Measurements from ENCODE around the gene KRTAP10-8.

The KRTAP10-8 gene

DNA sequence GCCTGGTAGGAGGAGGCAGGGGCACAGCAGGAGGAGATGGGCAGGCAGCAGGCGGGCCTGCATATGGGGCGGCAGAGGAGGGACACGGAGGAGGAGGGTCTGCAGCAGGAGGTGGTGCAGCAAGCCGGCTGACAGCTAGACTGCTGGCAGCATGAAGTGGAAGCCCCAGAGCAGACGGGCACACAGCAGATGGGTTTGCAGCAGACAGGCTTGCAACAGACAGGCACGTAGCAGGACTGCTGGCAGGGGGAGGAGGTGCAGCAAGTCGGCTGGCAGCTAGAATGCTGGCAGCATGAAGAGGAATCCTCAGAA is 32.1 kb upstream of the KRTAP10-8 start:
- DNase-seq: peak; percentile 17

DNA sequence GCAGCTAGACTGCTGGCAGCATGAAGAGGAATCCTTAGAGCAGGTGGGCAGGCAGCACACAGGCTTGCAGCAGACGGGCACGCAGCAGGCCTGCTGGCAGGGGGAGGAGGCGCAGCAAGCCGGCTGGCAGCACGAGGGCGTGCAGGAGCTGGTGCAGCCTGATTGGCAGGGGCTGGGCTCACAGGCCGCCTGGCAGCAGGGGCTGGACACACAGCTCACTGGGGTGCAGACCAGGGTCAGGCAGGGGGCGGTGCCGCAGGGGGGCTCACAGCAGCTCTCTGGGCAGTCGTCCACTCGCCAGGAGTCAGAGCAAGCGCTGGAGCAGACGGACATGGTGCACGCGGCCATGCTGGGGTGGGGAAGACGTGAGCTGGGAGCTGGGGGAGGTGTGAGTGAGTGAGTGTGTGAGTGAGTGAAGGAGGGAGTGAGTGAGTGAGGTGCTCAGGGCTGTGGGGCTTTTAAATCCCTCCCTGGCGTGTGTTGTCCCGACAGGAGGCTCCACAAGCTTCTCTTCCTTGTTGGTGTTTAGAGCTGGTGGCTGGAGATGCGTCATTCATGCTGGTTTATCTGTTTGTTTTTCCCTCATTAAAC is 31.6 kb upstream of the KRTAP10-8 start, which contains the start of gene KRTAP10-5:
Gene KRTAP10-5, minus strand, starts transcription at position 374 of the 591 bp plus-strand sequence. Its CDS starts 26 bp downstream, at position 348.
- peak; percentile 14 for DNase-seq

DNA sequence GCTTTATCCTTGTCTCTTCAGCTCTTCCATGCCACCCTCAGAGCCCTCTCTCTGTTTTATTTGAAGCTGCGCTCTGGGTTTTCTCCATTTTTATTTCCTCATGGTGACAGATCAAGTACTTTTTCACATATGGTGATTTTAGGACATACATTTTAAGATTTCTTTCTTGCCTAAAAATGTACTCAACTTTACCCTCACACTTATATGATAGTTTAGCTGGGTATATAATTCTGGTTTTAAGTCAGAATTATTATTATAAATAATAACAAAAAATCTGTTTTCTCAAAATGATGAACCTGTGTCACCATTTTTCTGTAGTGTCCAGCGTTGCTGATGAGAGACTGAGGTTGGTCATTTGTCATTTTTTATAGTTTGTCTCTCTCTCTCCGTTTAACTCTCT is 30.7 kb upstream of the KRTAP10-8 start:
- DNase-seq: no peak

DNA sequence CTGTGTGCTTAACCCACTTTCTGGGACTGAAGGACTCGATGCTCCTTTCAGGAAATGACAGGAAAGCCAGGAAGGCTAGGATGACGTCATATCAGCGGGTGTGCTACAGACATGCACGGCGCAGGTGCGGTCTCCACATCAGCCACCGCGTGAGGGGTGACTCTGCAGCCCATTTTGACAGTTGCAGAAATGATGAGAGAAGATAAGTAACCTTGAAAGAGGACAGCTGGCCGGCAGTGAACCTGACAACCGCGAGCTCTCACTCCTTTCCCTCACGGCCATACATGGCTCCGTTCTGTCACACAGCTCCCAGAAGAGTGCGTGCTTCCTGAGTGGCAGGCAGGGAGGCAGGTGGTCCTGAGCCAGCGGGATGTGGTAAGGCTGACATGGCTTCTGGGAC is 29.8 kb upstream of the KRTAP10-8 start:
- no peak for DNase-seq

DNA sequence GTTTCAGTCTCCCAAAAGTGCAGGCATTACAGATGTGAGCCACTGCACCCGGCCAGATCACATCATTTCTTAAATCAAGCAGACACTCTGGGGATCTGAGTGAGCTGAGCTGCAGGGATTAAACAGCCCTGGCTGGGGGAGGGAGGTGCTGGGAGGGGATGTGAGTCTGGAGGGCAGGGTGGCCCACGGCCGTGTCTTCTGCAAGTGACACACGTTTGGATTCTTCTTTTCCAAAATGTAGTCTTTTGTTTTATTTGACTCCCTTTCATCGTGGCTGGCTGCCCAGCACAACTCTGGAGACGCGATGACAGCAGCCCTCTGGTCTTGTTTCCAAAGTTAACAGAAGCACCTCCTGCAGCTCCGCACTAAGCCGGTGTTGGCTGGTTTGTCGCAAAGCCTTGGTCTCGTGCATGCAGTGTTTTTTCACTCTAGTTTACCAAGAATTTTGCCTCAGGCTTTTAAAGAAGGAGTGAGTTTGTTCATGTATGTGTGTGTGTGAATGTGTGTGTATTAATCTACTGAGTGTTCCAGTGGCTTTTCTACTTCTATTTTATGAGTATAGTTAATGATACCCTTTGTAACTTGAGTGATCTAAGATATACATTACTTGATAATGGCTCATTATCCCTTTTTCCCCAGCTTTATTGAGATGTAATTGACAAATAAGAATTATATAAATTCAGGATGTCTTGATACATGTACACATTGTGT is 28.6 kb upstream of the KRTAP10-8 start:
- peak; percentile 18 for DNase-seq

DNA sequence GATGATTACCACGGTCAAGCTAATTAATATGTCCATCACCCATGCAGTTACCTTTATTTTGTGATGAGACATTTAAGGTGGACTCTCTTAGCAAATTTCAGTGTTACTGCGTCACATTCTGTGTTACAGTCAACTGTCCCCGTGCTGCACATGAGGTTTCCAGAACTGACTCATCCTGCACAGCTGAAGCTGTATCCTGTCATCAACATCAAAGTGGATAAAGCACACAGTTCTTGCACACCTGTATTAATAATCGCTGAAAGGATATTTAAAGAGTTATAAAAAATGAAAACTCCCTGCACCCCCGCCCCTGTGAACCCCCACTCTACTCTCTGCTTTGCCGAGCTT is 28.1 kb upstream of the KRTAP10-8 start:
- no peak for DNase-seq

DNA sequence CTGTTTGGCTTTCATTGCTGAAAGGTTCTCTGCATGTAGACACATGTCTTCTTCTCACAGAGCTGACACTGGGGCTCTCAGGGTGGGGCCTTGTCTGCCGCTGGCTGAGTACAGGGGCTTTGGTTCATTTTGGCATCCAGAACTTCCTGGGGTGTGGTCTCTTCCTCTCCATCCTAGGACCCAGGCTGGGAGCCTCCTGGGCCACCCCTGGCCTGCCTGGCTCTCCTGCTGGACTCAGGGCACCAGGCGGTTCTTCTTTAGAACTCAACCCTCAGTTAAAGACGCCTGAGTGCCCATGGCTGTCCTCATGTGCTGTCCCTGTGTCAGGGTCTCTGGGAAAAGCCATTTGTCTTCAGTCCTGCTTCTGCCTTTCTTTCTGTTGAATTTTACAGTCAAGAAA is 26.0 kb upstream of the KRTAP10-8 start:
- DNase-seq: no peak

DNA sequence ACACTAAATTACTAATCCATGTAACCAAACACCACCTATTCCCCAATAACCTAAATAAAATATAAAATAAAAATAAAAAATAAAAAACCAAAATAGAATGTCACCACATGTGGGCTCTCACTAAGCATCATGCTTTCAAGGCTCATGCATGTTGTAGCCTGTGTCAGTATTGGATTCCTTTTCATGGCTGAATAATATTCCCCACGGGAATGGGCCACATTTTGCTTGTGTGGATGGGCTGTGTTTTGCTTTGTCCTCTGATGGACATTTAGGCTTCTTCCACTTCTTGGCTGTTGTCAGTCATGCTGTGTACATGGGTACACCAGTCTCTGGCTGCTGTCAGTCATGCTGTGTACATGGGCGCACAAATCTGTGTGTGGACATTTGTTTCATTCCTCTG is 22.8 kb upstream of the KRTAP10-8 start:
- DNase-seq: no peak

DNA sequence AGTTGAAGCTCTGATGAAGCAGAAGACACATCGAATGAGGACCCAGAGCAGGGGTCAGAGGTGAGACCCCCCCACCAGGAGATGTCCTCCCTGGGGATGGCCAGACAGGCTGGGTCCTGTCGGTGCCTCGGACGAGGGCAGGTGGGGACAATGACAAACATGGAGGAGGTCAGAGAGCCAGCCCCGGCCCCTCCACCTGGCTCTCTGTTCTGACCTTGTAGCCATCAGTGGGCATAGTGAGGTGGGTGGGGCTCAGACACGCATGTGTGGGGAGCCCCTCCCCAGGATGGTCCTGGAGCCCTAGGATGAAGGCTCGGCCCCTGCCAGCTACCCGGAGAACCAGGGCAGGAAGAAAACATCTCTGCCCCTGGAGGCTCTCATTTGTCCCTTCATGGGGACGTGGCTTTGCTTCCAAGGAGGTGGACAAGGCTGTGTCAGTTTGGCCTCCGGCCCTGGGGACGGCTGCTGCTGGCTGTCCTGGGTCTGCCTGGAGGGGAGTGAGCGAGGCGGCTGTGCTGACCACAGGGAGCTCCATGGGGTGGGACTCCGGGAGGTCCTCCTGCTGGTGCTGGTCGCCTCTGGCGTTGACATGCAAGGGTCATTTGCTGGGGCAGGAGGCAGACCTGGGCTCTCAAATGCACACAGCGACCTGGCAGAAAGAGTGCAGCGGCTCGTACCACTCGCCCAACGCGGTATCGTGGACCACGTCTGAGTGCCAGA is 22.1 kb upstream of the KRTAP10-8 start:
- peak; percentile 4 for DNase-seq

DNA sequence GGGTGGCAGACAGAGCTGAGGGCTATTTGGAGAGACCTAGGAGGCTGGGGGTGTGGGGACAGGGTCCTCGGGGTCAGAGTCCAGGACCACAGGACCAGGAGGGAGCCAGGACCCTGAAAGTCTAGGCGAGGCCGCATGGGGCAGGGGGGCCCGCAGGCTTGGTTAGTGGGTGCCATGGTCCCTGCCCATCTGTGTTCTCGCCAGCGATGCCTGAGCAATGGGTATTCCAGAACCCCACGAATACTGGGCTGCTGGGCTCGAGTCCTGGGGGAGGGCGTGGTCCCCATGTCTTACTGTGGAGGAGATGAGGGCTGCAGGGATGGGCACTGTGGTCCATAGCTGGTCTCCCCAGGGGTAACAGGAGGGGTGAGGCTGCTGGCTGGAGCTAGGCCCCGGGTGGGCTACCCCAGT is 21.6 kb upstream of the KRTAP10-8 start:
- peak; percentile 21 for DNase-seq

DNA sequence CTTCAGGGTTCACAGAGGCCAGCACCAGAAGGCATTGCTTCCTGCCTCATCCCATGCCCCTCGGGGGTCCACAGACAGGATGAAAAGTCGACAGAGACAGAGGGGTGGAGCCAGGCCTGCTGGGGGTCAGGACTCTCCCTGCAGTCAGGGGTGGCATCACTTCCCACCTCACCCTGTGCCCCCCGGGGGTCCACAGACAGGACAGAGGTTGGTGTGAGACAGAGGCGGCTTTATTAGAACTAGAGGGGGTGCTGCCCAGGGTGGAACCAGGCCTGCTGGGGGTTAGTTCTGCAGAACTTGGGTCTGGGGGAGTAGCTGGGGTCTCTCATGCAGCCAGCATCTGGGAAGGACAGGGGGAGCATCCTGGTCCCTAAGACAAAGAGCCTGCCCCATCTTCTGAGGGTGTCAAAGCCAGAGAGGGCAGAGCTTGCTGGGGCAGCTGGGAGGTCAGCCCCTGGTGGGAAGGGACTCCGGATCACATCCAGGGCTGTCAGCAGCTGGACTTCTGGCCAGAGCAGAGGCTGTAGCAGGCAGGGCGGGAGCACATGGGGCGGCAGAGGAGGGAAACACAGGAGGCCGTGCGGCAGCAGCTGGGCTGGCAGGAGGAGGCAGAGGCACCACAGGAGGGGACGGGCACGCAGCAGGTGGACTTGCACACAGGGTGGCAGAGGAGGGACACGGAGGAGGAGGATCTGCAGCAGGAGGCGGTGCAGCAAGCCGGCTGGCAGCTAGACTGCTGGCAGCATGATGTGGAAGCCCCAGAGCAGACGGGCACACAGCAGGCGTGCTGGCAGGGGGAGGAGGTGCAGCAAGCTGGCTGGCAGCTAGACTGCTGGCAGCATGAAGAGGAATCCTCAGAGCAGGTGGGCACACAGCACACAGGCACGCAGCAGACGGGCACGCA is 20.7 kb upstream of the KRTAP10-8 start:
- peak; percentile 11 for DNase-seq

DNA sequence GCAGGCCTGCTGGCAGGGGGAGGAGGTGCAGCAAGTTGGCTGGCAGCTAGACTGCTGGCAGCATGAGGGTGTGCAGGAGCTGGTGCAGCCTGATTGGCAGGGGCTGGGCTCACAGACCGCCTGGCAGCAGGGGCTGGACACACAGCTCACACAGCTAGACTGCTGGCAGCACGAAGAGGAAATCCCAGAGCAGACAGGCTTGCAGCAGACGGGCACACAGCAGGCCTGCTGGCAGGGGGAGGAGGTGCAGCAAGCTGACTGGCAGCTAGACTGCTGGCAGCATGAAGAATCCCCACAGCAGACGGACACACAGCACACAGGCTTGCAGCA is 20.1 kb upstream of the KRTAP10-8 start:
- DNase-seq: peak; percentile 16

DNA sequence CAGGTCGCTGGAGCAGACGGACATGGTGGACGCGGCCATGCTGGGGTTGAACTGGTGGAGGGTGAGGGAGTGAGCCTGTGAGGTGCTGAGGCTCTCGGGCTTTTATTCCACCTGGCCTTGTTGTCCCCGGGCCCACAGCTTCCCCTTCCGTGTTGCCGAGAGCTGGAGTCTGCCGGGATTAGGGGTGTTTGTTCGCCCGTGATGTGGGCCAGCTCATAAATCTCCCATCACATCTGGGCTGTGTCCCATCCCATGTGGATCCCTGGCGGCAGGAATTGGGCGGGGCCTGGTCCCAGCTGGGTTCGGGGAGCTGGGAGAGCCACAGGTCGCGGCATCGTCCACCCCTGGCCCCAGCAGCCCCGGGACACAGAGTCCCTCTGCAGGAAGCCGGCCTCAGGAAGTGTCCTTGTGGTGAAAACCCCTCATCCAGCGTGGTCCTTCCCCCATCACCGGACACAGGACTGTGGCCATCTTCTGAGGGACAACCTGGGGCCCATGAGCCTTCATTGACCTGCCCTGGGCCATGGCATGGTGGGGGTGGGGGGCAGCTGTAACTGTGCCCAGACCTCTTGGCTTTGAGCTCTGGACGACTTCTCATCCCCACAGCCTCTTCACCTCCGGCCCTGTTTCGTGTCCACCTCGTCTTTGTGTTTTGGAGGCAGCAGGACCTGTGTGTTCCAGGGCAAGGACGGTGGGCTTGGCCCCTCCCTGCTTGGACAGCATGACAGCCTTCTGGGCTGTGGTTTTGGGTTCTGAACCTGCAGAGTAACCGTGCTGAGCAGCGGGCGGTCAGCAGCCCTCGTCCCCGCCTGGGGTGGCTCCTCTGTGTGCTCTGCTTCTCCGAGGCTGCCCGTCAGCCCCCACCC is 19.2 kb upstream of the KRTAP10-8 start, which contains the start of gene KRTAP10-6:
Gene KRTAP10-6, minus strand, starts transcription at position 60 of the 866 bp plus-strand sequence. Its CDS starts 21 bp downstream, at position 39.
- DNase-seq: peak; percentile 16

DNA sequence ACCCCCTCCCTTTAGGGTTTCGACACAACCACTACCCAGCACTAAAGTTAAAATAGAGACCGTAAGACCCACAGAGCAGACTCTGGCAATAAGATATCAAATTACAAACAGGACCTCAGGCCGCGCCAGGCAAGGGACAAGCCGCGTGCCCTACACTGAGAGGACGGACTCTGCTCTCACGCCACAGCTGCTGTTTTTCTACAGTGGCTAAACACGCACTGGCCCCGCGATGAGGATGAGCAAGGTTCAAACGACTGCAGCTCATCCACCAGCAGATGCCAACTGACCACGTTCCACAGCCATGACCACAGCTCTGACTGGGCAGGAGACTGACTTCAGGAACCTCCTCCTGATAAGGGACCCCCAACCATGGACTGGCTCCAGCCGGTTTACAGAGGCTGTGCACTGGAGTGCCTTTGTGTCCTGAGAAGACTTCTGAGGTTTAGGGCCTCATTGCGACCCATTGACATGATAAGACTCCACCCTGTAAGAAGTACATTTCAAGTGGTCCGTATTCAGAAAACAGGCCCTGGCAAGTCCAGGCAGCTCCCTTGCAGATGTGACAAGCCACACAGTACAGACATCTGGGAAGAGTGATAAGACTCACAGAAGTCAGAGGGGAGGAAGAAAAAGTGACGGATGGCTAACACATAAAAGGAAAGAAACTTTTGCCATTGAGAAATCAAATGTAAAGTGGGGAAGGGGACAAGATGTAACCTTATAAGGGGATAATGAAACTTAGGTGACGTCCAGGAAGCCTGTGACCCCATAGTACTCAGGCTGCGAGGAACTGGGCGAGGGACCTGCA is 18.1 kb upstream of the KRTAP10-8 start:
- DNase-seq: peak; percentile 14

DNA sequence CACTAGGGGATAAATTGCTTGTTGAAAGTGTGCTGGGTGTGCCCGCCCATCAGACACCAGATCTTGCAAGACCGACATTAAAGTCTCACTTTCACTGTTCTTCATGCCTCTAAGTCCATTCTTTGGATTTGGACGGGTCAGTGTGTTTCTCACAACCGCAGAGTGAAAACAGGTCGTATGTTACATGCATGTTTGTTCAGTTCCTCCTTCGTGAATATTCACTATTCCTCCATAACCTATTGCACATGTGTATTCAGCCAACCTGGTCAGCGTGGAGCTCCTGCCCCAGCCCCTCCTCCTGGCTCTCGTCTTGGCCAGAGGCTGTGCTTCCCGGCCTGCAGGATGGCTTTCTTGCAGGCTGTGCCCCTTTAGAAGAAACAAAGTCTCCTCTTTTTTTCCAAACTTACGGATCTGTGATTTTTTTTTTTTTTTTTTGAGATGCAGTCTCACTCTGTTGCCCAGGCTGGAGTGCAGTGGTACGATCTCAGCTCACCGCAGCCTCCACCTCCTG is 17.4 kb upstream of the KRTAP10-8 start:
- peak; percentile 10 for DNase-seq

DNA sequence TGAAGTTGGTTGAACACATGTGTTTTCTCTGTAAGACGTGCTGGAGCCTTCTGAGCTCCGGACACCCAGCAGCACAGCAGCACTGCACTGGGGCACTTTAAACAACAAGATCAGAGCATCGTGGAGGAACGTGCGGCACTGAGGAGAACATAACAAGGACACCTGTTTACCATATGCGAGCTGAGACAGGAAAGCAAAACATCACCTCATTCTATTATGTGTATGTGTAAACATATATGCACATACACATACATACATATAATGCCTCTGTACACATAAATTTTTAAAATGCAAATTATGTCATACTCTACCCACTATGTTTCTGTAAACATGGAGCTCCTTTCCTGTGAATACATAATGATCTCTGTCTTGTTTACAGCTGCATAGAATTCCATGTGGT is 16.4 kb upstream of the KRTAP10-8 start:
- DNase-seq: no peak

DNA sequence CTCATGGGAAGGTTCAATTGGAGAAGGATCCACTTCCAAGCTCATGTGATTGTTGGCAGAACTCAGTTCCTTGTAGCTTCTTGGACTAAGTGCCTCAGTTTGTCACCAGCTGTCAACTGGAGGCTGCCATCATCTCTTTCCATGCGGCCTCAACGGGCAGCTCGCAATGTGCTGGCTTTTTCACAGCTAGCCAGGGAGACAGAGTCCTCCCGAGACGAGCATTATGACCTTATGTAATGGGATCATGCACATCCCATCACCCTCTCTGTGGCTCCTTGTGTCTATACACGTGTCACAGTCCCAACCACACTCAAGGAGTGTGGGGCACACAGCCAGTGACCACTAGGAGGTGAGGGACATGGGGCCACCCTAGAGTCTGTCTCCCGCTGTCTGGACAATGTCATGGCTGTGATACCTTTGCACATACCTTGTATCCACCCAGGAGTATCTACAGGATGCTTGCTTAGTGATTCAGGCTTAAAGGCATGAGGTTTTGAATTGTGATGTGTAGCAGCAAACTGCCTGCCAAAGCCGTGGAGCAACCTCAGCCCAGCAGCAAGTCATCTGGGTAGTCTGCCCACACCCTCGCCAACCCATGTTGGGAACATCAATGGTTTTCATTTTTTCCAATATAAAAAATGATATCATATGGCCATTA is 15.7 kb upstream of the KRTAP10-8 start:
- no peak for DNase-seq

DNA sequence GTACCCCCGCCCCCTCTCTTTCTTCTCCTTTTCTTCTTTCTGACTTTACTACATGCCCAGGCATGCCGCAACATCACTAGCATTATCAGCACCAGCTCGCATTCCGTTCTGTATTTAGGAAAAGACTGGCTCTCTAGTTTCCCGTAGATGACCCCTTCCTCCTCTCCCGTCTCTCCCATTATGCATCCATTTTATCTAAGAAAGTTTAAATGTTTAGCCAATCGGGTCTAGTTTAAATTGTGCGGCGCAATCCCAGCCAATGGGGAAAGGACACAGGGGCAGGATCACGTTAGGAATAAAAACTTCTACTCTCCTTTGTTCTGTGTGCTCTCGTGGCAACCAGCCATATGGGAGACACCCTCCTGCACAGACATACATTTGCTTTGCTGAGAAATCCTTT is 13.8 kb upstream of the KRTAP10-8 start:
- DNase-seq: no peak

DNA sequence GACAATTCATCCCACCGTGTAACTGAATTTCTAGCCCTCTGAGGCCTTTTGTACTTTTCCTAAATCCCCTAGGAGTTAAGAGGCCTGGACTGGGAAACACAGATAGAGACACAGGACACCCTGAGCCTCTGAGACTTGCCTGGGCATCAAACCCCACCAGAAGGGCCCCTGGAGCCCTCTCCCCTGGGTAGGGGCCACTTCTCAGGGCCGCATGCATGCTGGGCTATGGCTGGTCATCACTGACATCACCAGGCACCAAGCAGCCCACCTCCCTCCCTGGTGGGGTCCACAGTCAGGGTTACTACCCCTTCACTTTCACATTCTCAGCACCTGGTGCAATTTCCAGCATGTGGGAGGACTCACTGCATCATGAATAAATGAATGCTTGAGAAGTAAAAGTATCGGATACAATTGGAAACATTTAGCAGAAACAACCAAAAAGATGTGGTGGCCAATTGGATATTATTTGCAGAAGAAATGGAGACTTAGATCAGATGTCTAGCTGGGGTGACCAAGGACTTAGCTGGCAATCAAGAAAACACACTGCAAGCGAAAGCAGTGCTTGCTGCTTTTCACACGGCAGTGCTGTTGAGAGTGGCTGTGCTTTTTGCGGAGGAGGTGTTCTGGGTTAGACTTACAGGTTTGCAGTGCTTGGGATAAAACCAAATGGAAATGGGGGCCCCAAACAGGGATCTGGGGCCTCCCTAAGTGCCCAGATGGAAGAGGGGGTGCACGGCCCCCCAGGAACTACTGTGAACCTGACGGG is 12.4 kb upstream of the KRTAP10-8 start:
- DNase-seq: no peak

Measured in stimulated activated CD8-positive, alpha-beta memory T cell treated with anti-CD3 and anti-CD28 coated beads, Interleukin-4, amount 100 ng/mL, for 48 hours (primary cell).